OCI-LY3 (cell line): Measurements from ENCODE around the gene TNFRSF18.

Source experiments
- H2AFZ ChIP-seq: fragments of 200-600, 300-600 bp; shearing (Covaris generic); 2 replicates; pipeline ENCODE4 v1.6.0; 2014; ENCODE audit warnings: antibody characterized with exemption, low read depth, low read length
- H3K27ac ChIP-seq: fragments of 200-600, 300-600 bp; sonication (generic); 2 replicates; pipeline ENCODE4 v1.5.1; 2014; ENCODE audit warnings: mild to moderate bottlenecking, low read length, moderate library complexity, mixed read lengths
- H3K27me3 ChIP-seq: fragments of 200-600, 300-600 bp; sonication (generic); 2 replicates; pipeline ENCODE4 v1.6.1; 2014; ENCODE audit warnings: low read depth, low read length, mixed read lengths
- H3K36me3 ChIP-seq: fragments of 200-600, 300-600 bp; sonication (generic); replicated peaks from 2 replicates; pipeline ENCODE3; 2014; ENCODE audit warnings: low read depth, low read length, mixed read lengths
- H3K4me1 ChIP-seq: fragments of 300-600, 200-600 bp; sonication (generic); 2 replicates; pipeline ENCODE4 v1.6.1; 2014; ENCODE audit warnings: low read length, mixed read lengths
- H3K4me2 ChIP-seq: fragments of 200-600, 300-600 bp; sonication (generic); 2 replicates; pipeline ENCODE4 v1.6.1; 2014; ENCODE audit warnings: low read length, mixed read lengths
- H3K4me3 ChIP-seq: fragments of 300-600, 200-600 bp; sonication (generic); 2 replicates; pipeline ENCODE4 v1.5.1; 2014; ENCODE audit warnings: antibody characterized with exemption, mild to moderate bottlenecking, low read length, moderate library complexity
- H3K79me2 ChIP-seq: fragments of 300-600, 200-600 bp; shearing (Covaris generic); 2 replicates; pipeline ENCODE4 v1.6.1; 2014; ENCODE audit warnings: mild to moderate bottlenecking, low read length, mixed read lengths
- H3K9ac ChIP-seq: fragments of 300-600, 200-600 bp; shearing (Covaris generic); 2 replicates; pipeline ENCODE4 v1.6.0; 2014; ENCODE audit warnings: mild to moderate bottlenecking, low read length, moderate library complexity
- H3K9me3 ChIP-seq: fragments of 200-600, 300-600 bp; shearing (Covaris generic); 2 replicates; pipeline ENCODE4 v1.6.1; 2014; ENCODE audit warnings: low read length, mixed read lengths; ENCODE audit not compliant: insufficient read depth
- H4K20me1 ChIP-seq: fragments of 200-600, 300-600 bp; sonication (generic); 2 replicates; pipeline ENCODE4 v1.6.1; 2016; ENCODE audit warnings: low read length, mixed read lengths; ENCODE audit not compliant: insufficient read depth
- EZH2phosphoT487 ChIP-seq: fragments of 200-600 bp; shearing (Covaris generic); IDR thresholded peaks from 2 replicates; pipeline ENCODE4 v1.6.1; 2018; ENCODE audit warnings: antibody characterized with exemption, mixed run types, low read depth
- TF ChIP-seq, protein P1 (sequence below): fragments of 200-600, 300-600 bp; sonication (generic); IDR thresholded peaks from 2 replicates; pipeline ENCODE4 v1.5.1; 2014; ENCODE audit warnings: antibody characterized with exemption, low read length, low read depth

Gene TNFRSF18

GRCh38 chr1:1183833-1184775, 22.3 kb downstream of the TNFRSF18 start:
- H3K27me3 ChIP-seq = peaks cover 7% of the 10 kb centered on the region
- H3K4me3 ChIP-seq = no peak overlapping the region
- no peaks in the 10 kb centered on the region for H3K36me3 ChIP-seq
- H2AFZ ChIP-seq = no peak overlapping the region
- no peak overlapping the region for H3K9ac ChIP-seq
- H3K4me2 ChIP-seq = no peak overlapping the region
- TF ChIP-seq, protein P1, sequence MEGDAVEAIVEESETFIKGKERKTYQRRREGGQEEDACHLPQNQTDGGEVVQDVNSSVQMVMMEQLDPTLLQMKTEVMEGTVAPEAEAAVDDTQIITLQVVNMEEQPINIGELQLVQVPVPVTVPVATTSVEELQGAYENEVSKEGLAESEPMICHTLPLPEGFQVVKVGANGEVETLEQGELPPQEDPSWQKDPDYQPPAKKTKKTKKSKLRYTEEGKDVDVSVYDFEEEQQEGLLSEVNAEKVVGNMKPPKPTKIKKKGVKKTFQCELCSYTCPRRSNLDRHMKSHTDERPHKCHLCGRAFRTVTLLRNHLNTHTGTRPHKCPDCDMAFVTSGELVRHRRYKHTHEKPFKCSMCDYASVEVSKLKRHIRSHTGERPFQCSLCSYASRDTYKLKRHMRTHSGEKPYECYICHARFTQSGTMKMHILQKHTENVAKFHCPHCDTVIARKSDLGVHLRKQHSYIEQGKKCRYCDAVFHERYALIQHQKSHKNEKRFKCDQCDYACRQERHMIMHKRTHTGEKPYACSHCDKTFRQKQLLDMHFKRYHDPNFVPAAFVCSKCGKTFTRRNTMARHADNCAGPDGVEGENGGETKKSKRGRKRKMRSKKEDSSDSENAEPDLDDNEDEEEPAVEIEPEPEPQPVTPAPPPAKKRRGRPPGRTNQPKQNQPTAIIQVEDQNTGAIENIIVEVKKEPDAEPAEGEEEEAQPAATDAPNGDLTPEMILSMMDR = no peak
- no peak for TF ChIP-seq EZH2phosphoT487
- H3K4me1 ChIP-seq = no peaks in the 10 kb centered on the region
- no peak overlapping the region for H3K27ac ChIP-seq
- H3K79me2 ChIP-seq = no peaks in the 10 kb centered on the region
- no peaks in the 10 kb centered on the region for H3K9me3 ChIP-seq
- H4K20me1 ChIP-seq = no peaks in the 10 kb centered on the region

GRCh38 chr1:1183221-1183747, 23.1 kb downstream of the TNFRSF18 start:
- Histone ChIP-seq H3K9ac (no peak overlapping the region), H3K27me3 (no peaks in the 10 kb centered on the region; the same call in 1 of the 2 replicates)
- TF ChIP-seq, protein P1 = no peak
- no peak for TF ChIP-seq EZH2phosphoT487

DNA sequence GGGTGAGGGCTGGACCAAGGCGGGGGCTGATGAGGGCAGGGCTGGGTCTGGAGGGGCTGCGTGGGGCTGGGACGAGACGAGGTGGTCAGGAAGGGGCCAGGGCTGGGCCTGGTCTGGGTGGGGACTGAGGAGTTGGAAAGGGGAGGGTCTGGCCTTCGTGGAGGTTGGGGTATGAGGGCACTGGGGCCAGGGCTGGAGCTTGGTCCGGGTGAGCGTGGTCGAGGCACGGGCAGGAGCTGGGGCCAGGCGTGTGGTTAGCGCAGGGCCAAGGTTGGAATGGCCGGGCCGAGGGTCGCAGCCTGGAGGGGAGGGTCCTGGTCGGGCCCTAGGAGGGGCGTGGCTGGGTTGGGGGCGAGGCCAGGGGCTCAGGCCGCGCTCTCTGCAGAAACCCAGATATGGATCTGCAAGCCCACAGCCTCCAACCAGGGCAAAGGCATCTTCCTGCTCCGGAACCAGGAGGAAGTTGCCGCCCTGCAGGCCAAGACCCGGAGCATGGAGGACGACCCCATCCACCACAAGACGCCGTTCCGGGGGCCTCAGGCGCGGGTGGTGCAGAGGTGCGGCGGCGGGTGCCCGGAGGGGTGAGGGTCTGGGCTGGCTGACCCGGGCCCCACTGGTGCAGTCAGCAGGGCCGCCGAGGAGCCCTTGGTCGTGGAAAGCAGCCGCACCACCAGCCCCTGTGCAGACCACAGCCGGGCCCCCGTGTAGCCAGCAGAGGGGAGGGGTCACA, 23.7 kb downstream of the TNFRSF18 start:
- Histone ChIP-seq H4K20me1 (no peaks in the 10 kb centered on the region), H2AFZ (no peak overlapping the region)

More at GRCh38 chr1:1183221-1183747, 23.1 kb downstream of the TNFRSF18 start:
- Histone ChIP-seq H3K4me1 (no peaks in the 10 kb centered on the region), H3K27ac (no peak overlapping the region), H3K4me2 (no peak overlapping the region), H3K36me3 (no peaks in the 10 kb centered on the region), H2AFZ (no peak overlapping the region), H4K20me1 (no peaks in the 10 kb centered on the region), H3K4me3 (no peak overlapping the region), H3K9me3 (no peaks in the 10 kb centered on the region), H3K79me2 (no peaks in the 10 kb centered on the region)

More for the DNA sequence above, 23.7 kb downstream of the TNFRSF18 start:
- H3K79me2 ChIP-seq = no peaks in the 10 kb centered on the region
- H3K4me1 ChIP-seq = no peaks in the 10 kb centered on the region
- no peak overlapping the region for H3K4me2 ChIP-seq
- H3K36me3 ChIP-seq = no peaks in the 10 kb centered on the region
- H3K4me3 ChIP-seq = no peak overlapping the region
- no peak for TF ChIP-seq EZH2phosphoT487
- TF ChIP-seq, protein P1 = no peak
- no peaks in the 10 kb centered on the region; the same call in 1 of the 2 replicates for H3K27me3 ChIP-seq
- no peak overlapping the region for H3K9ac ChIP-seq
- H3K27ac ChIP-seq = no peak overlapping the region
- no peaks in the 10 kb centered on the region for H3K9me3 ChIP-seq
